Heart left ventricle (tissue), 13 donors: Measurements from ENCODE around the gene HFM1.

Source experiments
- POLR2A ChIP-seq, 2 donors: fragments of 450-650 bp; IDR thresholded peaks; one replicate each; pipeline ENCODE4 v1.6.1; 2017; ENCODE audit warnings: antibody characterized with exemption in 2 of 2, mild to moderate bottlenecking in 2 of 2, moderate library complexity in 2 of 2
- TF ChIP-seq, protein P1 (sequence below), 12 donors: fragments of 200-600 bp; sonication (generic) in 4 of 12; IDR thresholded peaks; one replicate each; pipeline versions ENCODE4 v1.5.0 to v1.8.0; 2018 to 2022; ENCODE audit warnings: antibody characterized with exemption in 12 of 12, mild to moderate bottlenecking in 5 of 12
- donor health status: ischemic (EF 13 %, LVEDD 7.1; RV severe dilation, severe dysfunction).
- donor health status: DM: no; HTN: yes; CAD: no.
- donor health status: DM: no; HTN: no; CAD: no.
- donor health status: ischemic (EF 25% LVEDD 6.9; RV normal size, moderate dysfunction).
- donor health status: ischemic (EF 25% LVEDD 5.7; RV mildly dilated, moderate dysfunction).
- donor health status: ischemic (EF 35%, LVEDD 5.7; RV mildly dilated, moderate dysfunction).
- donor health status: nonischemic (EF 11% LVEDD 7.7; RV severe dilation, severe dysfunction).
- donor health status: DM: yes; HTN: yes; CAD: no.
- donor health status: PGD.
- donor health status: ischemic (EF 29% LVEDD 5.4; RV normal size, mild dysfunction).
- donor health status: nonischemic (EF 23%, LVEDD 6.1; RV moderate dilation, normal function).

DNA sequence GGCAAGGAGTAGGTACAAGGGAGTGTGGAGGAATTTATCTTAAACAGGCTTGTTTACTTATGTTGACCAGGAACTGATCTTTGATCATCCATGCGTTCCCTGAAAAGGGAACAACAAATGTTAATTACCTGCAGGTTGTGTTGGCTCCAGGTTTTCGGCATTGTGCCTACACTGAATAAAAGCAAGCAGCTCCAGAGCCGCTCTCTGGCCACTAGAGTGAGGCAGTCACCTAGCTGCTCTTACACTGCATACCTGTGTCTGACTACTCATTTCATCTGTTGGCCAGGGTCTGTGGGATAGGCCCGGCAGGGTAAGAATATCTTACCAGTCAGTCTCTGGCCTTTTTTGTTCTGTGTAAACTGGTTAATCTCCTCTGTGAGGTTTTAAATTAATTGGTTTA is 183.6 kb downstream of the HFM1 start:
- TF ChIP-seq, protein P1, sequence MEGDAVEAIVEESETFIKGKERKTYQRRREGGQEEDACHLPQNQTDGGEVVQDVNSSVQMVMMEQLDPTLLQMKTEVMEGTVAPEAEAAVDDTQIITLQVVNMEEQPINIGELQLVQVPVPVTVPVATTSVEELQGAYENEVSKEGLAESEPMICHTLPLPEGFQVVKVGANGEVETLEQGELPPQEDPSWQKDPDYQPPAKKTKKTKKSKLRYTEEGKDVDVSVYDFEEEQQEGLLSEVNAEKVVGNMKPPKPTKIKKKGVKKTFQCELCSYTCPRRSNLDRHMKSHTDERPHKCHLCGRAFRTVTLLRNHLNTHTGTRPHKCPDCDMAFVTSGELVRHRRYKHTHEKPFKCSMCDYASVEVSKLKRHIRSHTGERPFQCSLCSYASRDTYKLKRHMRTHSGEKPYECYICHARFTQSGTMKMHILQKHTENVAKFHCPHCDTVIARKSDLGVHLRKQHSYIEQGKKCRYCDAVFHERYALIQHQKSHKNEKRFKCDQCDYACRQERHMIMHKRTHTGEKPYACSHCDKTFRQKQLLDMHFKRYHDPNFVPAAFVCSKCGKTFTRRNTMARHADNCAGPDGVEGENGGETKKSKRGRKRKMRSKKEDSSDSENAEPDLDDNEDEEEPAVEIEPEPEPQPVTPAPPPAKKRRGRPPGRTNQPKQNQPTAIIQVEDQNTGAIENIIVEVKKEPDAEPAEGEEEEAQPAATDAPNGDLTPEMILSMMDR (IDR thresholded peaks at IDR 0.05), result no peak
- TF ChIP-seq POLR2A (IDR thresholded peaks at IDR 0.05), result no peak
